ENCODE data around the gene HS1BP3.

HS1BP3 gene

DNA sequence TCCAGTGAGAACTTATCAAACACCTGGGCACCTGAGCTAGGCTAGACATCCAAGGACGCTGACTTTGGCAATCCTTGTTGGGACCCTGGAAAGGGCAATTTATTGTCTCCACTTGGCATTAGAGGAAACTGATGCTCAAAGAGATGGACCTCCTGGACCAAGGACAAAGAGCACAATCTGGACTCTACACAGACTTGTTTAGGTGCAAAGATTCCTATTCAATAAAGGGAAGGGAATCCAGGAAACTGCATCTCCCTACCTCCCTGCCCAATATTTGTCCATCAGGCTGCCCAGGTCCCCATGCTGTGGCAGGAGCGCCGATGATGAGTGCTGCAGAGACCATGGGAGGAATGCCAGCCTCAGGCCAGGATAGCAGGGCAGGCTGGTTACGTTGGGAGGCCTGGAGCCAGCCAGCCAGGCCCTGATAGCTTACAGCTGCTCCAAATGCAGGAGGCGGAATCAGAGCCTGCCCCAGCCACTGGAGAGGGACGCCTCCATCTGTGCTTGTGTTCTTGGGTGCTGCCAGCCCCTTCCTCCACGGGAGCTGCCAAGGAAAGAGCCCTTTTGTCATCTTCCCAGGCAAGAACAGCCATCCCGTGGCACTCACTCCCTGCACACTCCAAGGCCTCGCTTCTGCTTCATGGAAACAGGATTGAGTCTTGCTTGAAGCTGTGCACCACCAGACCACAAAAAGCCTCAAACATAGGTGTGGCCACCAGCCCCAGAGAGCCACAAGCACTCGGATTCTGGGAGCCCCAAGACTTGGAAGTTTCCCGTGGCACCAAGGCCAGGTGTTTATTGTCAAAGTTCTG, 60.0 kb downstream of the HS1BP3 start:
- Mint-ChIP-seq H3K9me3 (no peaks in the 10 kb centered on the region), H3K27ac (no peak overlapping the region), H3K36me3 (no peaks in the 10 kb centered on the region), H3K4me3 (no peak overlapping the region), H3K4me1 (no peaks in the 10 kb centered on the region), H3K27me3 (peaks cover 17% of the 10 kb centered on the region)
- CTCF ChIA-PET: no interaction called here
- peak; percentile 17 for DNase-seq

DNA sequence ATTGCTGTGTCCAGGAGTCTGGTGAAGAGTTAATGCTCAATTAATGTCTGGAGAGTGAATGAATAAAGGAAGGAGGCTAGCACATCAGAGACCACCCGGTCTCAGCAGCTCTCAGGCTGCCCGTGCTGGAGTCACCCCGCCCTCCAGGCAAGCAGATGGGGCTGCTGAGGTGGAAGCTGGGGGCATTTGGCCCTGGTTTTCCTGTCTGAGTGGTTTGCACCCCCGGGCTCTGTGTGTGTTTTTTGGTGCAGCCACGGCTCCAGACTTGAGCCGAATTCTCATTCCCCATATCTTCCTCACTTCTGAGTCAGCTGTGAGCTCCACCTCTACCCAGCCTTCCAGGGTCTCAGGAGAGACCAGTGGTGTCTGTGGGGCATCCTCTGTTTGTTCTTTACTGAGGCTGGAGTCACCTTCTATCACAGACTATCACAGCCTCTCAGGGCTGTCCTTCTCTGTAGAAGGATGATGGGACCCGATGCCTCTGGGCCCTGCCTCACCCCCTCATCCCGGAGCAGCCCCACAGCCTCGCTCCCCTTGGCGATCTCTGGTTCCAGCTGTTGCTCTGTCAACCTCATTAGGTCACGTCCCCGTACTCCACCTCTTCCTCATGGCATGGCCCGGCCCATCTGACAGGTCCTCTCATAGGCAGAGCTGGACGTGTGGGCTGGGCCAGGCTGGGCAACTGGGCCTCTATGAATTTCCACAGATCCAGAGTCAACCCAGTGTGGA, 60.8 kb downstream of the HS1BP3 start:
- H3K36me3 Mint-ChIP-seq: no peaks in the 10 kb centered on the region
- peak; percentile 11 for DNase-seq
- H3K9me3 Mint-ChIP-seq: no peaks in the 10 kb centered on the region
- no peak overlapping the region for H3K4me3 Mint-ChIP-seq
- CTCF ChIA-PET: interaction anchor here (0.5 to 1.1 kb wide), 2 partner anchors 16 to 45 kb away, joined by 3 read pairs; no protein-coding TSS in a partner anchor
- H3K27me3 Mint-ChIP-seq: peaks cover 17% of the 10 kb centered on the region
- no peaks in the 10 kb centered on the region for H3K4me1 Mint-ChIP-seq
- H3K27ac Mint-ChIP-seq: no peak overlapping the region

DNA sequence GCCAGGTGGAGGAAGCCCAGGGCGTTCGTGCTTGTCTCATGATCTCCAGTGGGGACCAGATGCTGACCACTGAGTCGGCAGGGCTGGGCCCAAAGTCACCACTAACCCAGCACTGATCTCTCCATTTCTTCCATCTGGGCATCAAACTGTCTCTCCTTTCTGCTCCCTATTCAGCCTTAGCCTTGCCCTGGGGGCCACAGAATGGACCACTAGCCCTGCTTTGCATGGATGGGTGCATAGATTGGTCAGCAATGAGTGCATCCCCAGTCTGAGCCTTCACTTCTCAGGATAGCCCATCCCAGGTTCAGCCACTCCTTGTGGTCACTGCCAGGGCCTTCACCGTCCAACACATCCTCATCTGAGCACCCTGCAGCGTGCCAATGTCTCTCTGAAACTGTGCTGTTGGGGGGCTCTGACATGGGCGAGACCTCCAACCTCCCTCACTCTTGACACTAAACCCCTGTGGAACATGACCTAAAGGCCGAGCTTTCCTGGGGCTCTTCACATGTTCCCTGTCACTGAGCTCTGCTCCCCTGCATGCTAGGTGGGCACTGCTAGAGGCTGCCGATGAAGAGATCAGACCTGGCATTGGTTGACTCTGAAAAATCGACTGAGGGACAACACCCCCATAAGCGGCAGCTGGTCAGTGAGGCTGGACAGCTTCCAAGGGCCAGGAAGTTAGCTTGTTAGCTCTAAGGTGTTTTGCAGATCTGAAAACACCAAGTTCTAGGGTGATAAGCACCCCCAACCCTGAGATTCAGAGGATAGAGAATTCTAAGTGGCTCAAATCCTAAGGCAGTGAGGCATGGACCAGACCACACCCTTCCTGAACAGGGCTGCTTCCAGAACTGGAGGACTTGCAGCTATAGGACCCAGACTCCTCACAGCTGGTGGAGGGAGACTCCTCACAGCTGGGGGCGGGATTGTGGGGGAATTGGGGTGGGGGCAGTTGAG, 61.7 kb downstream of the HS1BP3 start:
- DNase-seq: peak; percentile 7
- Mint-ChIP-seq H3K4me3 (no peak overlapping the region), H3K4me1 (no peaks in the 10 kb centered on the region), H3K27ac (no peak overlapping the region), H3K36me3 (no peaks in the 10 kb centered on the region), H3K9me3 (no peaks in the 10 kb centered on the region), H3K27me3 (peaks cover 25% of the 10 kb centered on the region)
- CTCF ChIA-PET: interaction anchor here (1.1 kb wide), 1 partner anchor 46 kb away, joined by 3 read pairs; no protein-coding TSS in a partner anchor

- H3K27ac Mint-ChIP-seq: no peak overlapping the region
- peak; percentile 17 for DNase-seq
- peaks cover 4% of the 10 kb centered on the region for H3K9me3 Mint-ChIP-seq
- H3K27me3 Mint-ChIP-seq: peaks cover 28% of the 10 kb centered on the region
- no peaks in the 10 kb centered on the region for H3K4me1 Mint-ChIP-seq
- CTCF ChIA-PET: interaction anchor here (1.0 kb wide), 1 partner anchor 65 kb away, joined by 3 read pairs; the partner anchor contains the start of gene HS1BP3
- H3K36me3 Mint-ChIP-seq: no peaks in the 10 kb centered on the region
- H3K4me3 Mint-ChIP-seq: no peak overlapping the region
Observed at GRCh38 chr2:20585710-20586594, 64.9 kb downstream of the HS1BP3 start.

DNA sequence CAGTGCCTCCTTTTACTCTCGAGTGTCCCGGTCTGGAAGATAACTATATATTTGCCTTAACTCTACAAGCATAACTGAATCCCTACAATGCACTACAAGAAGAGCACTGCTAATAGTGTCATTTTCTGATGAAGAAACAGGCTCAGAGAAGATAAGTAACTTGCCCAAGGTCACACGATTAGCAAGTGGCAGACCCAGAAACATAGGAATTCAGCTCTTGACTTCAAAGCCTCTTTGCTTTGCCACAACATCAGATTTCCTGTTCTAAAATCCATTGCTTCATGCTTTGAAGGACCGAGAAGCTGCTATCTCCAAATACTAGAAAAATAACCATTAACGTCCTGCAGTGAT, 65.6 kb downstream of the HS1BP3 start:
- Mint-ChIP-seq H3K36me3 (no peaks in the 10 kb centered on the region), H3K4me1 (no peaks in the 10 kb centered on the region), H3K27ac (no peak overlapping the region), H3K4me3 (no peak overlapping the region), H3K9me3 (peaks cover 4% of the 10 kb centered on the region), H3K27me3 (peaks cover 26% of the 10 kb centered on the region)
- CTCF ChIA-PET: interaction anchor here (1.0 kb wide), 1 partner anchor 65 kb away, joined by 3 read pairs; the partner anchor contains the start of gene HS1BP3
- DNase-seq: peak; percentile 4

DNA sequence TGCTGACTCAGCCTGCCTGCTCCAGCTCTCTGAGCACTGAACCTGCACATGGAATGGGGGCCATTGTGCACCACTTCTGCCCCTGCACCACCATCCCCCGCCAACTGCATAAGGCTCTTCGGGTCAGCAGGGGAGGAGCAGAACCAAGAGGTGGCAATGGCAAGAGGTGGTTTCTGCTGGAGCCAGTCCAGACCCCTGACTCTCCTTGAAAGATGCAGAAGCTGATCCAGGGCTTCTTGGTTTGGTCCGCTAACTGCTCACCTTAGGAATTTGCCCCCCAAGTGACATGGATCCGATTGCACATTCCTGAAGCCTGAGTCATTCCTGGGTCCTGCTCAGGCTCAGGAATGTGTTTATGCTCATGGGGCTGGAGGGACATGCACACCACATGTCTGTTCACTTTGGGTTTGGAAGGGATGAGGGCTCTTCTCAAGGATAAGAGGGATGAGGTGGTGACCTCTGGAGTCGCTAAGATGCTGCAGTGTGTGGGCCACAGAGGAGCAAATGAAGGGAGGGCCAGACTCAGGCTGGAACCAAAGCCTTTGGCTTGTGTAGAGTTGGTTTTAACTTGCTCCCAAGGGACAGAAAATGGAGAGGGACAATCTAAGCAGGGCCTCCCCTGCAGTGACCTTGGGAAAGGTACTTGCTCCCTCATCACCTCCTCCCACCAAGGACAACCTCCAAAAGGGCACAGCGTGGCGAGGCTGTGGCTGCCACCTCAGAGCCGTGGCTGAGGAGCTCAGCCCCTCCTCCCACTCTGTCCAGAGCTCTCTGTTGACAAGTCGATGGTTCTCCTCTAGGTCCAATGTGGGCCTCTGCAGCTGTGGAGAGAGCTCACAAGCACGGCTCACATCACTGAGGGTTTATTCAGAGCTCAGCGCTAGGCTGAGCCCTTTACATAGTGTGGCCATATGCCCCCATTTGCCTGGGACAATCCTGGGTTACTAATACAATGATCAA, 66.2 kb downstream of the HS1BP3 start:
- Mint-ChIP-seq H3K4me3 (no peak overlapping the region), H3K27ac (no peak overlapping the region), H3K9me3 (peaks cover 4% of the 10 kb centered on the region), H3K4me1 (peaks cover 3% of the 10 kb centered on the region), H3K36me3 (no peaks in the 10 kb centered on the region), H3K27me3 (peaks cover 20% of the 10 kb centered on the region)
- CTCF ChIA-PET: no interaction called here
- peak; percentile 13 for DNase-seq

GRCh38 chr2:20584045-20584398, 66.9 kb downstream of the HS1BP3 start:
- DNase-seq: peak; percentile 6
- peaks cover 4% of the 10 kb centered on the region for H3K9me3 Mint-ChIP-seq
- peaks cover 16% of the 10 kb centered on the region for H3K27me3 Mint-ChIP-seq
- H3K27ac Mint-ChIP-seq: no peak overlapping the region
- no peaks in the 10 kb centered on the region for H3K36me3 Mint-ChIP-seq
- H3K4me1 Mint-ChIP-seq: peaks cover 3% of the 10 kb centered on the region
- CTCF ChIA-PET: no interaction called here
- H3K4me3 Mint-ChIP-seq: no peak overlapping the region

GRCh38 chr2:20583425-20583881, 67.4 kb downstream of the HS1BP3 start:
- H3K9me3 Mint-ChIP-seq: peaks cover 4% of the 10 kb centered on the region
- DNase-seq: peak; percentile 3
- no peaks in the 10 kb centered on the region for H3K36me3 Mint-ChIP-seq
- H3K4me1 Mint-ChIP-seq: peaks cover 3% of the 10 kb centered on the region
- no peak overlapping the region for H3K27ac Mint-ChIP-seq
- CTCF ChIA-PET: no interaction called here
- H3K27me3 Mint-ChIP-seq: peaks cover 12% of the 10 kb centered on the region
- H3K4me3 Mint-ChIP-seq: no peak overlapping the region

DNA sequence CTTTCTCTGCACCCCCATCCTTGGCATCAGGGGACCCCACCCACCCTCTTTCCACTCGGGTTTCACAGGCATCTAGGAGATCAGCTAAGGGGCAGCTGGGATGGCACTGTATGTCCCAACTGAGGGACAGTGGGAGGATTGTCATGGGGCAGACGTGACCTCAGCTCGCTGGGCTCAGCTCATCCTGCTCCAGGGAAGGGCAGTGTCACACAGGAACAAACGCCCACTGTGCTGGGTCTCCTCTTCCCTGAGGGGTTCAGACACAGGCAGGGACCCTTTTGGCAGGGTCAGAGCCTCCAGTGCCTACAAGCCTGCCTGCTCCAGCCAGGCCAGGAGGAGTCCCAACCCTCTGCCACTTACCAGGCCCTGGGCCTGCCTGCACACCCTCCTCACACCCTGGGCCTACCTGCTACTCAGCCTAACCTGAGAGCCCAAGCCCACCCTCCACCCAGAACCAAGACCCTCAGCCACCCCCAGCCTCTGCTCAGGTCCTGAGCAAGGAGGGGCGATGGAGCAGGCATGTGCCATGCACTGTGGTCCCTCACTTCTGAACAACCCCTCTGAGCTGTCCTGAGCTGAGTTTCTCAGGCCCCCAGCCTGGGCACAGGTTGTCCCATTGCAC, 68.2 kb downstream of the HS1BP3 start:
- peak; percentile 16 for DNase-seq
- peaks cover 4% of the 10 kb centered on the region for H3K9me3 Mint-ChIP-seq
- CTCF ChIA-PET: no interaction called here

DNA sequence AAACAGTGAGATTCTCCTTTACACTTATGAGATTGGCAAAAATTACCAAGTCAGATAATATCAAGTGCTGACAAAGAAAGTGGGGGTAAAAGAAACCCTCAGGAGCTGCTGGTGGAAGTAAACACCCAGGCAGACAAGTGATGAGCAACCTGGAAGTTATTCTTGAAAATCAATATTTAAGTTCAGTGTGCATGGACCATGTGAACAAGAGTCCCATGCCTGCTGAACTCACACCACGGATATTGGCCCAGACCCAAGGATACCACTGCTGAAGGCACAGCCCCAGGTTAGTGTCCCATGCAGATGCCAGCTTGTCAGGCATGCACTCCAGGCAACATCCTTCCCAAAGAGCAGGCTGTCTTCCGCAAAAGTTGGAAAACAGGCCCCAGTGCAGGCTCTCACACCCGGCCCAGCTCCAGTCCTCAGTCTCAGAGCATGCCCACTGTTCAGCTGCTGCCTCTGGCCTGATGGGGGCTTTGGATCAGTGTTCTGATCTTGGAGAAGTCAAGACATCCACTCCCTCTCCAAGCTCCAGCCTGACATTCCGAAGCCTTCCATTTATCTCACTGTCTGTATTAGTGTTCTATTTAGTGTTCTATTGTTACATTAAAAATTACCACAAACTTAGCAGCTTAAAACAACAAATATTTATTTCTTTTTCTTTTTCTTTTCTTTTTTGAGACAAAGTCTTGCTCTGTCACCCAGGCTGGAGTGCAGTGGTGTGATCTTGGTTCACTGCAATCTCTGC, 70.0 kb downstream of the HS1BP3 start:
- Mint-ChIP-seq H3K4me3 (no peak overlapping the region), H3K4me1 (peaks cover 21% of the 10 kb centered on the region), H3K27me3 (peaks cover 15% of the 10 kb centered on the region), H3K36me3 (peaks cover 9% of the 10 kb centered on the region), H3K27ac (no peak overlapping the region), H3K9me3 (peaks cover 4% of the 10 kb centered on the region)
- CTCF ChIA-PET: no interaction called here
- no peak for DNase-seq

More for the DNA sequence above, 68.2 kb downstream of the HS1BP3 start:
- Mint-ChIP-seq H3K27me3 (peaks cover 12% of the 10 kb centered on the region), H3K4me1 (peaks cover 3% of the 10 kb centered on the region), H3K4me3 (no peak overlapping the region), H3K36me3 (no peaks in the 10 kb centered on the region), H3K27ac (no peak overlapping the region)

GRCh38 chr2:20579866-20580265, 71.0 kb downstream of the HS1BP3 start:
- Mint-ChIP-seq H3K4me1 (peaks cover 24% of the 10 kb centered on the region), H3K27me3 (peaks cover 14% of the 10 kb centered on the region), H3K9me3 (peaks cover 4% of the 10 kb centered on the region), H3K4me3 (no peak overlapping the region), H3K27ac (no peak overlapping the region), H3K36me3 (peaks cover 9% of the 10 kb centered on the region)
- DNase-seq: no peak
- CTCF ChIA-PET: no interaction called here
